Measurements from ENCODE around the gene DRD3.

DRD3 gene

DNA sequence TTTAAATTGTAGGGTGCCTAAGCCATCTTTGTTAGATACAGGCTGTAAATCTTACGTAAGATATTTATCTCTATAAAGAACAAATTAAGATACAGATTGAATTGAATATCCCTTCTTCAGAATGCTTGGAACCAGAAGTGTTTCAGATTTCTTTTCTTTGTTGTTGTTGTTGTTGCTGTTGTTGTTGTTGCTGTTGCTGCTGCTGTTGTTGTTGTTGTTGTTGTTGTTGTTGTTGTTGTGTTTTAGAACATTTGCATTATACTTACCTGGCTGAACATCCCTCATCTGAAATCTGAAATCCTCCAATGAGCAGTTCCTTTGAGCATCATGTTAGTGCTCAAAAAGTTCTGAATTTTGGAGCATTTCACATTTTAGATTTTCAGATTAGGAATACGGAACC lies 95.7 kb downstream of the DRD3 start:
- H3K4me3 ChIP-seq (ENCODE audit: low read length) = no peak overlapping the region
- DNase-seq (ENCODE audit: low read depth) = no peak
- TF ChIP-seq CTCF (conservative IDR thresholded peaks at IDR 0.05; ENCODE audit: low read depth, low read length) = no peak

GRCh38 chr3:114081037-114081436 lies 97.8 kb downstream of the DRD3 start:
- TF ChIP-seq CTCF (conservative IDR thresholded peaks at IDR 0.05; ENCODE audit: low read depth, low read length) = no peak
- no peak for DNase-seq (ENCODE audit: low read depth)
- no peak overlapping the region for H3K4me3 ChIP-seq (ENCODE audit: low read length)

DNA sequence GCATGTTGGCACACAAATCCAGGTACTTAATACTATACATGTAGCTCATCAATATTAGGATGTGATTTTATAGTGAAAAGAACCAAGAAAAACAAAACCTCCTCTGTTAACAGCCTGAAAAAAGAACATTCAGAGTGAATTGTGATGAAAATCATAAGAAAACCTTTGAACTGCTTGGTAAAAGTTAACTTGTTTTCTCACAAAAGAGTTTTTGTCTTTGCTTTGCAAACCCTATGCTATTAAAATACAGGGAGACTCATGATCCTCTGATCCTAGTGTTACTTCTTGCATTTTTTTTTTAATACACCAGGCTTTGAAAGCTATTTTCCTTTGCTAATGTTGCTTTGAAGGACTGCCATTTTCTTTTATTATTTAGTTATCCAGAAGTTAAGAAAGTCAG lies 98.7 kb downstream of the DRD3 start:
- TF ChIP-seq CTCF (conservative IDR thresholded peaks at IDR 0.05; ENCODE audit: low read depth, low read length) = no peak
- no peak for DNase-seq (ENCODE audit: low read depth)
- no peak overlapping the region for H3K4me3 ChIP-seq (ENCODE audit: low read length)

- no peak for TF ChIP-seq CTCF (conservative IDR thresholded peaks at IDR 0.05; ENCODE audit: low read depth, low read length)
- no peak for DNase-seq (ENCODE audit: low read depth)
- H3K4me3 ChIP-seq (ENCODE audit: low read length) = no peak overlapping the region
Observed at GRCh38 chr3:114079761-114080160, 99.1 kb downstream of the DRD3 start.

DNA sequence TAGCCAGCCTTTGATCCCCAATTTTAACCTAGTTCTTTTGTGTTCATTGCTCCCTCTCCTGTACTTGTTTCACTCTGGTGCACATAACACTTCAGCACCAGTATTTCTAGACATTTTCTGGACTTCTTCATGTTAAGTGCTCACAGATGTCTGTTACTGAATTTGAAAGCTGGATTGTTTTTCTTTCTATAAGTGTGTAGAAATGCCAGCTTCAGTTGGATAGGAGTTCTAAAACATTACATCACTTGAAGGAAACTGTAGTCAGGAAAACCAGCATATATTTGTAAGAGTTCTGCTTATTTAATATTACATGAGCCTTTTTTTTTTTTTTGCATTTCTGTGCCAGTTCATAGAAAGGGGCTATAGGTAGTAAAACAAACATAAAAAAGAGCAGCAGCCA lies 100.7 kb downstream of the DRD3 start:
- no peak for TF ChIP-seq CTCF (conservative IDR thresholded peaks at IDR 0.05; ENCODE audit: low read depth, low read length)
- no peak overlapping the region for H3K4me3 ChIP-seq (ENCODE audit: low read length)
- no peak for DNase-seq (ENCODE audit: low read depth)

Measured in retinal pigment epithelial cell (primary cell).